Measurements from ENCODE around the gene EVC2. TPM values are rescaled to one million over a fixed set of nuclear protein-coding genes. Genes with fewer than 3 reads are reported as not detected.

Gene EVC2
- total RNA-seq, 1 donor from 2014 or later, result 0.43 TPM

DNA sequence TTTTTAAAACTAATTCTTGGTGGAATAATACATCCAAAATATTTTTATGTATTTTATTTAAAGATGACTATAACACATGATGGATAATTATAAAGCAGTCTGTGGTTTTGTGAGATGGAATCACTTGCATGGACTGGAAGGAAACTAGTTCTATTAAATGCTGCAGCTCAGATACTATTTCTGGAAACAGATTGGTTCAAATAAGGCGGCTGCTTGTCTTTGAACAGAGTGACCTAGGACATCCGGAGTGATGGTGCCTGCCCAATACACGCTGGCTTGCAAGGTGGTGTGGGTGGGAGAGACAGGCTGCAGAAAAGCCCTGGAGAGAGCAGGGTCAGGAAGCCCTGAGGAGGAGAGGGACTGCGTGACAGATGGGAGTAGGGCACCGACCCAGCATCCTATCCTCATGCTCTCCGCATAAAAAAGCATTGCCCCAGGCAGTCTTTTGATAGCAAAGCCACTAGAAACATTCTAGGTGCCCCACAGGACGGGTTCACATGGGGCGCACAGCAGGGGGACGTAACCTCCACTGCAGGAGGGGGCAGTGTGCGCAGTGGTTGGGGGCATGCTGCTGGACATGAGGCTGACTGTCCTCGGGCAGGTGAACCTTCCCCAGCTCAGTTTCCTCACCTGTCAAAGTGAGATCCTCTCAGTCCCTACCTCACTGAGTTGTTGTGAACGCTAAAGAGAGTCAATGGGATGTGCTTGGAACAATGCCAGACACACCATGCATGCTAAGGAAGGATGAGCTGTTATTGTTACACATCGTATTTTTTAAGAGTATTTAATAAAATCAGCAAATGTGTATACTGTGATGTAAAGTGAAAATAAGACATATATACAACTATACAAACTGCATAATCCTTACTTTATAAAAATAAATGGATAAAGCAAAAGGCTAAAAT lies 71.3 kb downstream of the EVC2 start:
- intact Hi-C loops (cut with micrococcal nuclease), result no loop called here
- H3K27me3 Mint-ChIP-seq (ENCODE audit: low read depth), result no peaks in the 10 kb centered on the region
- H3K4me1 Mint-ChIP-seq (ENCODE audit: low read depth), result no peaks in the 10 kb centered on the region
- no peak overlapping the region for H3K4me3 Mint-ChIP-seq (ENCODE audit: low read depth)
- DNase-seq (ENCODE audit: low spot score), result no peak
- no peaks in the 10 kb centered on the region for H3K36me3 Mint-ChIP-seq (ENCODE audit: low read depth)
- H3K27ac Mint-ChIP-seq, result no peak overlapping the region
- peaks cover 10% of the 10 kb centered on the region for H3K9me3 Mint-ChIP-seq

DNA sequence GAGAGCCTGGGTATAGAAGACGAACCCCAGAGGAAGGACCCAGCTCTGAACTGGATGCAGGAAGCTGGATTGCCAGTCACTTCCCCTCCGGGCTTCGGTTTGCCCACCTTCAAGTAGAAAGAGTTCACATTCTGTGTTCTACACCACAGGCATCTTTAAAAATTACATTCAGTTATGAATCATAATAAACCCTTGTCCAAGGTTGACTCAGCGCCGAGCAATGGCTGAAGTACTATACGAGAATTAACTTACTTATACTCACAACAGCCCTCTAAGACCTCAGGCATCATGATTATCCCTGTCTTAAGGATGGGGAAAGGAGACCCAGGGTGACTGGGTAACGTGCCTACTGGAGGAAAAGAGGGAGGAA lies 72.5 kb downstream of the EVC2 start:
- H3K4me3 Mint-ChIP-seq (ENCODE audit: low read depth), result no peak overlapping the region
- no peak for DNase-seq (ENCODE audit: low spot score)
- no peaks in the 10 kb centered on the region for H3K4me1 Mint-ChIP-seq (ENCODE audit: low read depth)
- H3K36me3 Mint-ChIP-seq (ENCODE audit: low read depth), result no peaks in the 10 kb centered on the region
- intact Hi-C loops (cut with micrococcal nuclease), result no loop called here
- no peak overlapping the region for H3K27ac Mint-ChIP-seq
- H3K27me3 Mint-ChIP-seq (ENCODE audit: low read depth), result no peaks in the 10 kb centered on the region
- H3K9me3 Mint-ChIP-seq, result peaks cover 8% of the 10 kb centered on the region

DNA sequence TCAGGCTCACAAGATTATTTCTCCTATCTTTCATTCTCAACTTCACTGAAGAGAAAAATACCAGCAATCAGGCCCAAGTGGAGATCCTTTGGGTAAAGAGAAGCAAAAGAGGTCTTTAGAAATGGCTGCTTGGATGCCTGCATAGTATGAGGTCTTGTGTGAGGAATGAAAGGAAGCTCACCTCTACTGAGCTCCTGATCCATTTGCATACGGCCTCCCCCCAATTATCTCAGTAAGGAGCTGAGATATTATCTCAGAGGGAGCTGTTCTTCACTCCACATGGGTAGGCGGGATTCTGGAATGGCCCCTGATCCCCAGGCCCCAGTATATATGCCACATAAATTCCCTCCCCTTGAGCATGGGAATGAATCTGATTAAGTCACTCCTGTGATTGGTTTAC lies 75.8 kb downstream of the EVC2 start:
- no peaks in the 10 kb centered on the region for H3K36me3 Mint-ChIP-seq (ENCODE audit: low read depth)
- no peaks in the 10 kb centered on the region for H3K9me3 Mint-ChIP-seq
- no peak for DNase-seq (ENCODE audit: low spot score)
- no peak overlapping the region for H3K4me3 Mint-ChIP-seq (ENCODE audit: low read depth)
- intact Hi-C loops (cut with micrococcal nuclease), result no loop called here
- no peak overlapping the region for H3K27ac Mint-ChIP-seq
- no peaks in the 10 kb centered on the region for H3K4me1 Mint-ChIP-seq (ENCODE audit: low read depth)
- H3K27me3 Mint-ChIP-seq (ENCODE audit: low read depth), result no peaks in the 10 kb centered on the region

DNA sequence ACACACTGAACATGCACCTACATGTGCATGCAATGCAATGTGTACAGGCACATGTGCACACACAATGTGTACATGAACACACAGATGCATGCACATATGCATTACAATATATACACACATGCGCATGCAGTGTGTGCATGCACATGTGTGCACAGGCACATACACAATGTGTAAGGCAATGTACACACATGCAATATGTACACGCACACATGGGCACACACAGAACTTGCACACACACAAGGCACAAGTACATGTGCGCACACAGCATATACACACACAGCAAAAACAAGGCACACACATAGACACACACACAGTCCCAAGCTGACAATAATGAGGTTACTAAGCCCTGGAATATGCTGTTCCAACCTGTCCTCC lies 76.3 kb downstream of the EVC2 start:
- no peak for DNase-seq (ENCODE audit: low spot score)
- Mint-ChIP-seq H3K36me3 (ENCODE audit: low read depth) (no peaks in the 10 kb centered on the region), H3K27me3 (ENCODE audit: low read depth) (no peaks in the 10 kb centered on the region), H3K4me3 (ENCODE audit: low read depth) (no peak overlapping the region), H3K4me1 (ENCODE audit: low read depth) (no peaks in the 10 kb centered on the region), H3K27ac (no peak overlapping the region), H3K9me3 (no peaks in the 10 kb centered on the region)
- intact Hi-C loops (cut with micrococcal nuclease), result no loop called here

DNA sequence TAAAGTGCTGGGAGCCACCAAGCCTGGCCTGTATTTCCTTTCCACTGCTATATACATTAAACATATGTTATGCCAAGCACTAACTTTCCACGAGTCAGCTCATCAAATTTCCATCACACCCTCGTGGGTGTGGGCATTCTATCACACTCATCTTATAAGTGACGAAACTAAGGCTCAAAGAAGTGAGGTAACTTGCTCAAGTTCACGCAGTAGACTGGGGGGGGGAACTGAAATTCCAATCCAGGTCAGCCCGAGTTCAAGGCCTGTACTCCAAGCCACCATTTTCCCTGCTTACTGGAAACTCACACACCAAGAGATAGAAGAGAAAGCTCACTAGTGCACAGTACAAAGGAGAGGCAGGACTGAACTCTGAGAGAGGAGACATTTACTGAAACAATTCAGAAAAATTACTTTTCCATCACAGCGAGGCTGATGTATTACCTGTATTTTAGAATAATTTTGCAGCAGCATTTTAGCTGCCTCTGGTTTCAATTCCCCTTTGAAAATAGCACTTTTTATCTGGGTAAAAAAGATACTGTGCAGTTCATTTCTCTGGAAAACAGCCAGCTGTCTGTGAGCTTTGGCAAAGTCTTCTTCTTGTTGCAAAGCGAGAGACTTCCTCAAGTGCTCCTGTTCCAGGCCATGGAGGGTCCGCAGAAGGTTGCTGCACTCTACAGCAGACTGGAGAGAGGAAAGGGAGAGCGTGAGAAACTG lies 76.8 kb downstream of the EVC2 start:
- Mint-ChIP-seq H3K4me1 (ENCODE audit: low read depth) (no peaks in the 10 kb centered on the region), H3K9me3 (no peaks in the 10 kb centered on the region), H3K36me3 (ENCODE audit: low read depth) (no peaks in the 10 kb centered on the region), H3K27me3 (ENCODE audit: low read depth) (no peaks in the 10 kb centered on the region), H3K27ac (no peak overlapping the region), H3K4me3 (ENCODE audit: low read depth) (no peak overlapping the region)
- no peak for DNase-seq (ENCODE audit: low spot score)
- intact Hi-C loops (cut with micrococcal nuclease), result no loop called here

DNA sequence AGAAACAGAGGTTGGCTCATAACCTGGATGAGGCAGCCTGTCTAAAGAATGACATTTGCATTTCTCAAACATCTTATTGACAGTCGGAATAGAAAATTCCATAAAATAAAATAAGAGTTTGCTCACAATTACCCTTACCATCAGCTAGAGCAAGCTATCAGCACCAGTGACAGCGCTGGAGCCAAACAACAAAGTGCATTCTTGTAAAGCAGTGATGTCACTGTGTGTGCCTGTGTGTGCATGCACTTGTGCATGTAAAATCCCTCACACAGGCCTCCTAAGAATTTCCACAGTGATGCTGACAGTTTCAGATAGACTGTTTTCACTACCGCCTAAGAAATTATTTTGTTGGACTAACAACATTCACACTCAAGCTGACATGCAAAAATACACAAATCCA lies 77.6 kb downstream of the EVC2 start:
- Mint-ChIP-seq H3K27ac (no peak overlapping the region), H3K27me3 (ENCODE audit: low read depth) (no peaks in the 10 kb centered on the region), H3K4me1 (ENCODE audit: low read depth) (no peaks in the 10 kb centered on the region), H3K9me3 (no peaks in the 10 kb centered on the region), H3K36me3 (ENCODE audit: low read depth) (no peaks in the 10 kb centered on the region), H3K4me3 (ENCODE audit: low read depth) (no peak overlapping the region)
- intact Hi-C loops (cut with micrococcal nuclease), result no loop called here
- DNase-seq (ENCODE audit: low spot score), result no peak

DNA sequence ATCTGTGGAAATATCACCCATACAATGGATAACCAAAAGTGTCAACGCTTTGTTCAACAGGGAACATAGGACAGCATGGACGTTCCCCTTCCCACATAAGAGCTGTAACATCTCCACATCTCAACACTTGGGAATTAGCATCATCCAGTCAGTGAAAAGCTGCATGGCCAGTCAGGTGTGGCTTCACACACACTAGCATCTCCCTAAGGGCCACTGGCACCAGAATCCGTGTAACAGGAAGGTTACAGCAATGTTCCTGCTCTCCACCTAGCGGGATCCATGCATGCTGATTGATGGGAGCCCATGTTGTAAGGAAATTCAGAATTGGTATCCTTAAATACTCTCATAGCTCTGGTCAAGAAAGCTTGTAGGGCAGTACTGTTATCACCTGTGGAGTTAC lies 78.8 kb downstream of the EVC2 start:
- no peaks in the 10 kb centered on the region for H3K9me3 Mint-ChIP-seq
- no peaks in the 10 kb centered on the region for H3K36me3 Mint-ChIP-seq (ENCODE audit: low read depth)
- no peak overlapping the region for H3K27ac Mint-ChIP-seq
- H3K27me3 Mint-ChIP-seq (ENCODE audit: low read depth), result no peaks in the 10 kb centered on the region
- no peaks in the 10 kb centered on the region for H3K4me1 Mint-ChIP-seq (ENCODE audit: low read depth)
- H3K4me3 Mint-ChIP-seq (ENCODE audit: low read depth), result no peak overlapping the region
- no peak for DNase-seq (ENCODE audit: low spot score)
- intact Hi-C loops (cut with micrococcal nuclease), result no loop called here

DNA sequence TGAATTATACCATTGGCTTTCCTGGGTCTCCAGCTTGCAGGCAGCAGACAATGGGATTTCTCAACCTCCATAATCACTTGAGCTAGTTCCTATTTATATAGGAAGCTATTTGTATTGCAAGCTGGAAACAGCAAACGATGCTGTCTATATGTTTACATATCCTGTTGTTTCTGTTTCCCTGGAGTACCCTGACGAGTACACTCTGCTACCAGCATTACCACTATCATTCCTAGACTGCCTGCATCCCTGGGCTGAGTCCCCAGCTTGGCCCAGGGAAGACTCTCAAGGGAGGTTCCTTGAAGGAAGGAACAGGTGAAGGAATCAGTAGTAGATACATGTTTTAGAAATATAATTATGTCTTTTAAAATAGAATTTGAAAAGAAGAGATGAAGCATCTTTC lies 81.4 kb downstream of the EVC2 start:
- no peak overlapping the region for H3K27ac Mint-ChIP-seq
- no peak overlapping the region for H3K4me3 Mint-ChIP-seq (ENCODE audit: low read depth)
- no peak for DNase-seq (ENCODE audit: low spot score)
- H3K27me3 Mint-ChIP-seq (ENCODE audit: low read depth), result no peaks in the 10 kb centered on the region
- H3K36me3 Mint-ChIP-seq (ENCODE audit: low read depth), result no peaks in the 10 kb centered on the region
- no peaks in the 10 kb centered on the region for H3K4me1 Mint-ChIP-seq (ENCODE audit: low read depth)
- peaks cover 5% of the 10 kb centered on the region for H3K9me3 Mint-ChIP-seq
- intact Hi-C loops (cut with micrococcal nuclease), result no loop called here

DNA sequence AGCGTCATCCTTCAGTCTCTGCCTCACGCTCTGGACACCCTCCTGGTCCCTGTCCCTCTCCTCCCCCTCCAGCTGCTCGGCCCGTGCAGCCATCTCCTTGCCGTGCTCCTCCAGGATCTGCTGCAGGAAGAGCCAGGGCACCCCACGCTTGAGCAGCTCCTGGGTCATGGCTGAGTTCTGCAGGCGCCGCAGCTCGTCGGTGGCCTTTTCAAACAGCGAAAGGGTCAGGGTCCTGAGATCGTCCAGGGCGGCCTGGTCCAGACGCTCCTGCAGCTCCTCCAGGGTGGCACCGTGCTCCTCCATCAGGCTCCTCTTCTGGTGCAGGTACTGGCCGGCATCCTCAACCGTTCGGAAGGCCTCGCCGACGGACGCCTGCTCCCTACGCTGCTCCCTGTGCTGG lies 85.8 kb downstream of the EVC2 start:
- intact Hi-C loops (cut with micrococcal nuclease), result no loop called here
- no peak for DNase-seq (ENCODE audit: low spot score)
- Mint-ChIP-seq H3K4me3 (ENCODE audit: low read depth) (no peak overlapping the region), H3K27ac (no peak overlapping the region), H3K27me3 (ENCODE audit: low read depth) (no peaks in the 10 kb centered on the region), H3K4me1 (ENCODE audit: low read depth) (no peaks in the 10 kb centered on the region), H3K36me3 (ENCODE audit: low read depth) (no peaks in the 10 kb centered on the region), H3K9me3 (peaks cover 5% of the 10 kb centered on the region)

DNA sequence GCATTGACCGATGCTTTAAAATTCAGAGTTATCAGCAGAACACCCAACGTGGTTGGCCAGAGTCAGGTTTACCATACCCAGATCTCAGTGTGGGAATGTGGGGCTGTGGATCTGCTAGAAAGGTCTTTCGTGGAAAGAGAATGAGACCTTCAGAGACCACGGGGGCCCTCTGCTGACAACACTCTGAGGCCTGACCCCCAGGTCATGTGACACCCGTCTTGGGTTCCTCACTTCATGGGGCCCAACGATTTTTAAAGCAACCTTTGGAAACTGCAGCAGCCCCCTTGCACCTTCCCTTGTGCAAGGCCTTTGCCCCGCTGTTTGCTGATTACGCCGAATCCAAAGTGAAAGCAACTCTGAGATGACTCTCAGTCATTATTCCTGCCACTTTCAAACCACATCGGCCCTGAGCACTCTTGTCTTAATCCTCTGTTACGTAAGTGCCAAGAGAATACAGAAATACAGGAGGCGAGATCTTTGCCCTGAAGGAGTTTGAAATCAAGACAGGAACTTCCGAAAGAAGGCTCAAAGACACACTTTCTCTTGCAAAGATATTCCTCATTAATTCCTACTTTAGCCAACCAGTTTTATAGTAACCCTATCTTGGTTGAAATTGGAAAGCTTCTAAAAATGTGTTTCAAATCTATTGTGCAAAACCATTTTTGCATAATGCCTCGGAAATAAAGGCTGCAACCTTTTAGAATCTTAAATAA lies 88.3 kb downstream of the EVC2 start:
- Mint-ChIP-seq H3K4me3 (ENCODE audit: low read depth) (no peak overlapping the region), H3K4me1 (ENCODE audit: low read depth) (no peaks in the 10 kb centered on the region), H3K27me3 (ENCODE audit: low read depth) (no peaks in the 10 kb centered on the region), H3K27ac (no peak overlapping the region), H3K36me3 (ENCODE audit: low read depth) (no peaks in the 10 kb centered on the region), H3K9me3 (peaks cover 5% of the 10 kb centered on the region)
- no peak for DNase-seq (ENCODE audit: low spot score)
- intact Hi-C loops (cut with micrococcal nuclease), result no loop called here

DNA sequence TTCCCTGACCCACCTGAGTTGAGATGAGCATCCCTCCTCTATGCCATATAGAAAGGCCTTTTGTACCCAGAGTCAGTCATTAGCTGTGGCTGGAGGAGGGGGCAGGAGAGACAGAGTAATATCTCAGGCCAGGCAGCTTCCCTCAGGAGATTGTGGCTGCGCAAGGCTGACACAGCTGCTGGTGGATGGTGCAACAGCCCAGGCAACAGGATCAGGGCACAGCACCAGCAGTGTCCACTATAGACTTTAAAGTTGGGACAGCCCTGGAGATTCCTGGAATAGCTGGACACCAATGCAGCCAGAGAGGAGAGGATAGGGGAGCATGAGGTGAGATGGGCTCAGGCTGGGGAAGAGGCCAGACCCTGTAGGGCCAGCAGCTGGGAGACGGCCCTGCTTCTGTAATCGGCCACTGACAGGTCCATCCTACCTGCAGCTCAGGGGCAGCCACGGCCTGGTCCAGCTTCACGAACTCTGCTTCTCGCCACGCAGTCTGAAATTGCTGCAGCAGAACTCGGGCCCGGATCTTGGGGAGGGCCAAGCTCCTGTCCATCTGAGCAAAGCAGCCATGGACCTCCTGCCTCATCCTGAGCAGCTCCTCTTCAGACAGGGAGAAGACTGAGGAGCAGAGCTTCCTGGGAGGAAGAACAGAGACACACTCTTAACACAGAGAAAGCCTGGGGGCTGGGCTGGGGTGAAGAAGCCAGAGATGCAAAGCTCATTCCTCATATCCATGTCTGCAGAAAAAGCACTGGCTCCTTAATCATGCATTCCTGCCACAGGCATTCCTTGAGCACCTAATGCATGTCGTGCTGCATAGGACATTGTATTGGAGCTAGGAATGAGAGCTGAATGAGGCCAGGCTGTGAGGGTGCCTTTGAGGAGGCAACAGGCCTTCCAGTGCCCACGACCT lies 90.1 kb downstream of the EVC2 start:
- intact Hi-C loops (cut with micrococcal nuclease), result no loop called here
- no peaks in the 10 kb centered on the region for H3K27me3 Mint-ChIP-seq (ENCODE audit: low read depth)
- no peak overlapping the region for H3K4me3 Mint-ChIP-seq (ENCODE audit: low read depth)
- no peaks in the 10 kb centered on the region for H3K9me3 Mint-ChIP-seq
- H3K4me1 Mint-ChIP-seq (ENCODE audit: low read depth), result no peaks in the 10 kb centered on the region
- H3K27ac Mint-ChIP-seq, result no peak overlapping the region
- H3K36me3 Mint-ChIP-seq (ENCODE audit: low read depth), result no peaks in the 10 kb centered on the region
- no peak for DNase-seq (ENCODE audit: low spot score)

DNA sequence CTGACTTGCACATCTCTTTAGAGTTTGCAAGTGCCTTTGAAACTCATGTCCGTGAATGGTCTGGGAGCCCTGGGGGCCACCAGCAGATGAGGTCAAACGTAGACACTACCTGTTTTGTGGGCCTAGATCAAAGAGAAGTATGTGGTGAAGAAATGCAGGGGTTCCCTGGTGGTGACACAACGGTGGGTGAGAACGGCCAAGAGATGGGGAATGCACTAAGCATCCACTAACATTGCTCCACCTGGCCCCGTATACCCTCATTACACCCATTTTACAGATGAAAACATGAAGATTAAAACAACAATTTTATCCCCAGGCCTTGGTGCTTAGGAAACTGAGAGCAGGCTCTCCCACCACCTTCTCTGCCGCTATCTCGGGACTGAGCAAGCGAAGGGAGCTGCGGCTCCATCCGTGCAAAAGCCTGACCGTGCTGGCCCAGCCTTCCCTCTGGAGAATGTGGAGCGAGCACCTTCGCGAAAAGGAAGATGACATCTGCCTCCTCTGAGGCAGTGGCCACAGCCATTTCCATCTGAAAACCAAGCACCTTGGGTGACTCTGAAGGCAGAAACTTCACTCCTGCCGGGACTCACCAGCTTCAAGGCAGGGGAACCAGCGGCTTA lies 91.9 kb downstream of the EVC2 start:
- Mint-ChIP-seq H3K36me3 (ENCODE audit: low read depth) (no peaks in the 10 kb centered on the region), H3K4me3 (ENCODE audit: low read depth) (no peak overlapping the region), H3K9me3 (no peaks in the 10 kb centered on the region), H3K27ac (no peak overlapping the region), H3K27me3 (ENCODE audit: low read depth) (no peaks in the 10 kb centered on the region), H3K4me1 (ENCODE audit: low read depth) (no peaks in the 10 kb centered on the region)
- DNase-seq (ENCODE audit: low spot score), result no peak
- intact Hi-C loops (cut with micrococcal nuclease), result no loop called here

All from activated T-helper 2 cell treated with anti-CD3 and anti-CD28 coated beads, Interferon-gamma antibody, Interleukin-2, Interleukin-4, amounts not matched to agents 10 μg/mL and 5 μg/mL and 100 μg/mL, durations not matched to agents 14 hours and 24 hours and 36 hours (primary cell).